Cerebellar nuclear complex (tissue), 1 donor: ENCODE results near the gene KRTAP19-2.
"Not testable (repeated sequence)": the region's sequence is repeated elsewhere in the genome, so short reads cannot be mapped to it uniquely, and the experiment has no call there.

ENCODE experiments used
- DNase-seq, 2 experiments: peaks; one replicate each; lab custom pipeline; 2025; lab: John Stamatoyannopoulos, UW

The KRTAP19-2 gene

GRCh38 chr21:30487336-30487735 lies at the start of gene KRTAP19-2:
TSS of gene KRTAP19-2 (minus strand) at chr21:30487436. CDS start at chr21:30487348, 88 bp downstream.
- DNase-seq, result no peak

GRCh38 chr21:30518876-30519275 lies 31.6 kb upstream of the KRTAP19-2 start:
- DNase-seq, result no peak

- DNase-seq, result no peak
Measured at GRCh38 chr21:30515681-30516080, 28.4 kb upstream of the KRTAP19-2 start.

GRCh38 chr21:30505621-30506205 lies 18.5 kb upstream of the KRTAP19-2 start:
- DNase-seq, result not testable (repeated sequence)

- no peak for DNase-seq
Measured at GRCh38 chr21:30502041-30502440, 14.8 kb upstream of the KRTAP19-2 start, which contains the start of gene KRTAP19-5. TSS of gene KRTAP19-5 (minus strand) at chr21:30502141. CDS start at chr21:30502090, 51 bp downstream.

- no peak for DNase-seq
Measured at GRCh38 chr21:30497065-30497464, 9.8 kb upstream of the KRTAP19-2 start, which contains the start of gene KRTAP19-4. TSS of gene KRTAP19-4 (minus strand) at chr21:30497165. CDS start at chr21:30497110, 55 bp downstream.

GRCh38 chr21:30491963-30492428 lies 4.8 kb upstream of the KRTAP19-2 start, which contains the start of gene KRTAP19-3:
TSS of gene KRTAP19-3 (minus strand) at chr21:30492013. CDS start at chr21:30491957, 56 bp downstream.
- no peak for DNase-seq

- DNase-seq, result no peak
Measured at GRCh38 chr21:30486180-30486579, 1.1 kb downstream of the KRTAP19-2 start.

- DNase-seq, result no peak
Measured at GRCh38 chr21:30482130-30482529, 5.1 kb downstream of the KRTAP19-2 start.

GRCh38 chr21:30480145-30480544 lies 7.1 kb downstream of the KRTAP19-2 start, which contains the start of gene KRTAP19-1:
TSS of gene KRTAP19-1 (minus strand) at chr21:30480367. CDS start at chr21:30480317, 50 bp downstream.
- no peak for DNase-seq

GRCh38 chr21:30479259-30479658 lies 8.0 kb downstream of the KRTAP19-2 start:
- DNase-seq, result no peak

- no peak for DNase-seq
Measured at GRCh38 chr21:30478004-30478403, 9.2 kb downstream of the KRTAP19-2 start.

- no peak for DNase-seq
Measured at GRCh38 chr21:30468900-30469714, 18.1 kb downstream of the KRTAP19-2 start.

- DNase-seq, result no peak
Measured at GRCh38 chr21:30463713-30464112, 23.5 kb downstream of the KRTAP19-2 start.

- DNase-seq, result no peak
Measured at GRCh38 chr21:30448514-30448913, 38.7 kb downstream of the KRTAP19-2 start.

- no peak for DNase-seq
Measured at GRCh38 chr21:30447056-30447455, 40.2 kb downstream of the KRTAP19-2 start.

GRCh38 chr21:30444204-30444603 lies 43.0 kb downstream of the KRTAP19-2 start:
- no peak for DNase-seq

- no peak for DNase-seq
Measured at GRCh38 chr21:30443226-30443625, 44.0 kb downstream of the KRTAP19-2 start.

GRCh38 chr21:30439975-30440374 lies 47.3 kb downstream of the KRTAP19-2 start, which contains the start of gene KRTAP15-1:
TSS of gene KRTAP15-1 (plus strand) at chr21:30440275. CDS start at chr21:30440328, 53 bp downstream.
- no peak for DNase-seq
